ENCODE measurements around the gene MYO5B. TPM values are rescaled to one million over a fixed set of nuclear protein-coding genes. Genes with fewer than 3 reads are reported as not detected.

MYO5B gene
- polyA plus RNA-seq, 2 of the 4 experiments (the other 2 are of a cell fraction): 6.4 to 18.4 TPM

DNA sequence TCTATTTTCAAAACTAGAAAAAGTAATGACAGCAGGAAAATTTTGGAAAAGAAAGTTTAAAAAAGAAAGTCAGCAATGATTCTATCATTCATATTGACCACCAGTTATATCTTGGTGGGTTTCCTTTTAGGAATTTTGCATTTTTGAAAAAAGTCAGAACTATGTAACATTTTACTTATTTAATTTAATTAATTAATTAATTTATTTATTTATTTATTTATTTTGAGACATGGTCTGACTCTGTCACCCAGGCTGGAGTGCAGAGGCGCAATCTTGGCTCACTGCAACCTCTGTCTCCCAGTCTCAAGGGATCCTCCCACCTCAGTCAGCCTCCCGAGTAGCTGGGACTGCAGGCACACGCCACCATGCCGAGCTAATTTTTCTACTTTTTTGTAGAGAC is 231.7 kb downstream of the MYO5B start:
- no peak overlapping the region for H3K4me3 ChIP-seq
- POLR2A ChIA-PET: no interaction called here
- TF ChIP-seq KDM5A (IDR thresholded peaks at IDR 0.05) (no peak), ZC3H11A (IDR thresholded peaks at IDR 0.05) (peak; percentile 17; the same call in 1 of the 2 replicates)
- TF ChIP-seq, protein P1, sequence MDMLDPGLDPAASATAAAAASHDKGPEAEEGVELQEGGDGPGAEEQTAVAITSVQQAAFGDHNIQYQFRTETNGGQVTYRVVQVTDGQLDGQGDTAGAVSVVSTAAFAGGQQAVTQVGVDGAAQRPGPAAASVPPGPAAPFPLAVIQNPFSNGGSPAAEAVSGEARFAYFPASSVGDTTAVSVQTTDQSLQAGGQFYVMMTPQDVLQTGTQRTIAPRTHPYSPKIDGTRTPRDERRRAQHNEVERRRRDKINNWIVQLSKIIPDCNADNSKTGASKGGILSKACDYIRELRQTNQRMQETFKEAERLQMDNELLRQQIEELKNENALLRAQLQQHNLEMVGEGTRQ (IDR thresholded peaks at IDR 0.05): no peak
- TF ChIP-seq, protein P2, sequence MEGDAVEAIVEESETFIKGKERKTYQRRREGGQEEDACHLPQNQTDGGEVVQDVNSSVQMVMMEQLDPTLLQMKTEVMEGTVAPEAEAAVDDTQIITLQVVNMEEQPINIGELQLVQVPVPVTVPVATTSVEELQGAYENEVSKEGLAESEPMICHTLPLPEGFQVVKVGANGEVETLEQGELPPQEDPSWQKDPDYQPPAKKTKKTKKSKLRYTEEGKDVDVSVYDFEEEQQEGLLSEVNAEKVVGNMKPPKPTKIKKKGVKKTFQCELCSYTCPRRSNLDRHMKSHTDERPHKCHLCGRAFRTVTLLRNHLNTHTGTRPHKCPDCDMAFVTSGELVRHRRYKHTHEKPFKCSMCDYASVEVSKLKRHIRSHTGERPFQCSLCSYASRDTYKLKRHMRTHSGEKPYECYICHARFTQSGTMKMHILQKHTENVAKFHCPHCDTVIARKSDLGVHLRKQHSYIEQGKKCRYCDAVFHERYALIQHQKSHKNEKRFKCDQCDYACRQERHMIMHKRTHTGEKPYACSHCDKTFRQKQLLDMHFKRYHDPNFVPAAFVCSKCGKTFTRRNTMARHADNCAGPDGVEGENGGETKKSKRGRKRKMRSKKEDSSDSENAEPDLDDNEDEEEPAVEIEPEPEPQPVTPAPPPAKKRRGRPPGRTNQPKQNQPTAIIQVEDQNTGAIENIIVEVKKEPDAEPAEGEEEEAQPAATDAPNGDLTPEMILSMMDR (IDR thresholded peaks at IDR 0.05): no peak
- no peak for FAIRE-seq
- no peak overlapping the region for H3K4me2 ChIP-seq
- H3K9me3 ChIP-seq: no peaks in the 10 kb centered on the region
- no peak for ATAC-seq
- no peak for DNase-seq (ENCODE audit: low read depth in 1 of 2, low spot score in 1 of 2)
- peaks cover 14% of the 10 kb centered on the region for H3K4me1 ChIP-seq
- WGBS (ENCODE audit: missing lambda C conversion rate): 64% methylated on average over 4 of the region's 4 CpGs
- CTCF ChIA-PET: no interaction called here
- no peak overlapping the region for H3K27ac ChIP-seq

DNA sequence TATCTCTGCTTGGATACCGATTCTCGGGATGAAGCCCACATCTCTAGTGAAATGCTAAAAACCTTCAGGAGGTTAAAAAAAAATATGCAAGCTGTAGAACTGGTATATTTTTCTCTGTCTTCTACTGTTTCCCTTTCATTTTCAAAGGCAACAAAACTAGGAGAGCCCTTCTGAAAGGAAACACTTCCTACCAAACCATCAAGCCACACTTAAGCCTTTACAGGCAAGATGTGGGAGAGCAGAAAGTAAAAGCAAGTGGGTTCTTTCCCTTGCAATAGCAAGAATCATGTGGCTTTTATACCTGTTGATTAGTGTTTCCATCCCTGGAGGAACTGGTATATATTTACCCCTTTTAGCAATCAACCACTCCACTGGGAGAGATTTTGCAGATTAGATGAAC is 233.7 kb downstream of the MYO5B start:
- ChIA-PET POLR2A (no interaction called here), CTCF (no interaction called here)
- ATAC-seq (no peak), FAIRE-seq (no peak), DNase-seq (ENCODE audit: low read depth in 1 of 2, low spot score in 1 of 2) (no peak)
- TF ChIP-seq, protein P3, sequence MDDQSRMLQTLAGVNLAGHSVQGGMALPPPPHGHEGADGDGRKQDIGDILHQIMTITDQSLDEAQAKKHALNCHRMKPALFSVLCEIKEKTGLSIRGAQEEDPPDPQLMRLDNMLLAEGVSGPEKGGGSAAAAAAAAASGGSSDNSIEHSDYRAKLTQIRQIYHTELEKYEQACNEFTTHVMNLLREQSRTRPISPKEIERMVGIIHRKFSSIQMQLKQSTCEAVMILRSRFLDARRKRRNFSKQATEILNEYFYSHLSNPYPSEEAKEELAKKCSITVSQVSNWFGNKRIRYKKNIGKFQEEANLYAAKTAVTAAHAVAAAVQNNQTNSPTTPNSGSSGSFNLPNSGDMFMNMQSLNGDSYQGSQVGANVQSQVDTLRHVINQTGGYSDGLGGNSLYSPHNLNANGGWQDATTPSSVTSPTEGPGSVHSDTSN (IDR thresholded peaks at IDR 0.05): no peak
- WGBS (ENCODE audit: missing lambda C conversion rate): 65% methylated on average over 2 of the region's 2 CpGs
- no peak overlapping the region for H3K4me2 ChIP-seq
- H3K4me3 ChIP-seq: no peak overlapping the region
- no peak overlapping the region for H3K27ac ChIP-seq
- H3K4me1 ChIP-seq: peaks cover 2% of the 10 kb centered on the region; the same call in 2 of the 3 replicates
- H3K9me3 ChIP-seq: no peaks in the 10 kb centered on the region

DNA sequence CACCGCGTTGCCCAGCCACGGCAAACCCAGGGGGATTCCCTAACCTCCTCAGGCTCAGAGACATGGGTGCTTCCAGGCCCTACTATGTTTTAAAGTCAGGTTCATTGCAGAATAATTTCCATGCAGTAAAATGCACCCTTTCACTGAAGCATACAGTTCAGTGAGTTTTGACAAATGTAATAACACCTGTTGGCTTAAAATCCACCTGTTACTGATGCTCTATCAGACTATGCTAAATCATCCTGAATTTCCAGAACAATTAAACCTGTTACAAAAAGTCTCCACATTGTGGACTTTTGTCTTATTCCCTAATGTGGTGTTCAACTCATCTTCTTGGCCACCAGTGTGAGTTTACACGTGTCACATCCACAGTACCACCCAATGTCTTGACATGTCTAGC is 234.6 kb downstream of the MYO5B start:
- no peak for FAIRE-seq
- ChIA-PET POLR2A (no interaction called here), CTCF (no interaction called here)
- DNase-seq (ENCODE audit: low read depth in 1 of 2, low spot score in 1 of 2): no peak
- H3K4me1 ChIP-seq: no peaks in the 10 kb centered on the region
- no peak overlapping the region for H3K4me3 ChIP-seq
- WGBS (ENCODE audit: missing lambda C conversion rate): 7% methylated on average over 1 of the region's 4 CpGs
- no peak for TF ChIP-seq RARB (CRISPR knock-in tag; IDR thresholded peaks at IDR 0.05)
- TF ChIP-seq POLR2AphosphoS2 (conservative IDR thresholded peaks at IDR 0.05; ENCODE audit: low read length): no peak
- no peak for TF ChIP-seq RAD21 (conservative IDR thresholded peaks at IDR 0.05 in 1 of 2, IDR thresholded peaks at IDR 0.05 in 1 of 2)
- TF ChIP-seq HDAC2 (IDR thresholded peaks at IDR 0.05): no peak
- no peak for TF ChIP-seq SMC3 (IDR thresholded peaks at IDR 0.05)
- TF ChIP-seq, protein P4, sequence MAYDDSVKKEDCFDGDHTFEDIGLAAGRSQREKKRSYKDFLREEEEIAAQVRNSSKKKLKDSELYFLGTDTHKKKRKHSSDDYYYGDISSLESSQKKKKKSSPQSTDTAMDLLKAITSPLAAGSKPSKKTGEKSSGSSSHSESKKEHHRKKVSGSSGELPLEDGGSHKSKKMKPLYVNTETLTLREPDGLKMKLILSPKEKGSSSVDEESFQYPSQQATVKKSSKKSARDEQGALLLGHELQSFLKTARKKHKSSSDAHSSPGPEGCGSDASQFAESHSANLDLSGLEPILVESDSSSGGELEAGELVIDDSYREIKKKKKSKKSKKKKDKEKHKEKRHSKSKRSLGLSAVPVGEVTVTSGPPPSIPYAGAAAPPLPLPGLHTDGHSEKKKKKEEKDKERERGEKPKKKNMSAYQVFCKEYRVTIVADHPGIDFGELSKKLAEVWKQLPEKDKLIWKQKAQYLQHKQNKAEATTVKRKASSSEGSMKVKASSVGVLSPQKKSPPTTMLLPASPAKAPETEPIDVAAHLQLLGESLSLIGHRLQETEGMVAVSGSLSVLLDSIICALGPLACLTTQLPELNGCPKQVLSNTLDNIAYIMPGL (CRISPR knock-in tag; IDR thresholded peaks at IDR 0.05; ENCODE audit: borderline replicate concordance): no peak
- no peak for TF ChIP-seq ZSCAN20 (CRISPR knock-in tag; IDR thresholded peaks at IDR 0.05)
- TF ChIP-seq FOSL2 (IDR thresholded peaks at IDR 0.05): no peak
- TF ChIP-seq FOSL2 (CRISPR knock-in tag; IDR thresholded peaks at IDR 0.05): no peak
- TF ChIP-seq, protein P5, sequence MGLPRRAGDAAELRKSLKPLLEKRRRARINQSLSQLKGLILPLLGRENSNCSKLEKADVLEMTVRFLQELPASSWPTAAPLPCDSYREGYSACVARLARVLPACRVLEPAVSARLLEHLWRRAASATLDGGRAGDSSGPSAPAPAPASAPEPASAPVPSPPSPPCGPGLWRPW (IDR thresholded peaks at IDR 0.05): no peak
- TF ChIP-seq, protein P6, sequence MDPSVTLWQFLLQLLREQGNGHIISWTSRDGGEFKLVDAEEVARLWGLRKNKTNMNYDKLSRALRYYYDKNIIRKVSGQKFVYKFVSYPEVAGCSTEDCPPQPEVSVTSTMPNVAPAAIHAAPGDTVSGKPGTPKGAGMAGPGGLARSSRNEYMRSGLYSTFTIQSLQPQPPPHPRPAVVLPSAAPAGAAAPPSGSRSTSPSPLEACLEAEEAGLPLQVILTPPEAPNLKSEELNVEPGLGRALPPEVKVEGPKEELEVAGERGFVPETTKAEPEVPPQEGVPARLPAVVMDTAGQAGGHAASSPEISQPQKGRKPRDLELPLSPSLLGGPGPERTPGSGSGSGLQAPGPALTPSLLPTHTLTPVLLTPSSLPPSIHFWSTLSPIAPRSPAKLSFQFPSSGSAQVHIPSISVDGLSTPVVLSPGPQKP (IDR thresholded peaks at IDR 0.05; ENCODE audit: low read depth, low read length): no peak
- no peak for TF ChIP-seq CHD4 (IDR thresholded peaks at IDR 0.05; ENCODE audit: borderline replicate concordance)
- no peak for TF ChIP-seq ZC3H11A (IDR thresholded peaks at IDR 0.05)
- ATAC-seq: no peak
- H3K4me2 ChIP-seq: no peak overlapping the region
- no peaks in the 10 kb centered on the region for H3K9me3 ChIP-seq
- no peak overlapping the region for H3K27ac ChIP-seq

Measured in A549 (cell line).